T-helper 22 cell (primary cell): ENCODE measurements around the gene KDM4C.
"Not testable (repeated sequence)": the region's sequence is repeated elsewhere in the genome, so short reads cannot be mapped to it uniquely, and the experiment has no call there.

Source experiments
- DNase-seq: peaks from one replicate; pipeline ENCODE4 v3.0.0-alpha.2; 2020; ENCODE audit warnings: low read depth

KDM4C gene

GRCh38 chr9:6931913-6932312, 174.1 kb downstream of the KDM4C start:
- DNase-seq = no peak

GRCh38 chr9:6936103-6936502, 178.3 kb downstream of the KDM4C start:
- no peak for DNase-seq

GRCh38 chr9:6937209-6937608, 179.4 kb downstream of the KDM4C start:
- DNase-seq = no peak

DNA sequence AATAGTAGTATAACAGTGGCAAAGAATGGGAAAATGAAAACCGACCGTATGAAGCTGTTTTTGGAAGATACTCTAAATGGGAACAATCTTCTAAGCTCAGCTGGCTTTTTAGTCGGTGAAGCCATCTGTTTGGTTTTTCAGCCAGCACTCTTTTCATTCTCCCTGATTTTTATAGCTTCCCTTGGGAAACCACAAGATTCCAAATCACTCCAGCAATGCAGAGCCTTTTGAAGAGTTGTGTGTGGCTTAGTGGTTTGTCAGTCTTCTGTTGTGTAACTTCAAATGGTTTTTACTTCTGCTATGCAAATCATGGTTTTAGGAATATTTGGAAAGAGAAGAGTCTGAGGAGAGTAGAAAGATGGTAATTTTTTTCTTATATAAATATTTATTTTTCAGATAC, 180.7 kb downstream of the KDM4C start:
- no peak for DNase-seq

- no peak for DNase-seq
These were observed 181.1 kb downstream of the KDM4C start for GRCh38 chr9:6938873-6939272.

GRCh38 chr9:6941501-6941900, 183.7 kb downstream of the KDM4C start:
- DNase-seq = no peak

- no peak for DNase-seq
These were observed 184.6 kb downstream of the KDM4C start for GRCh38 chr9:6942406-6942805.

DNA sequence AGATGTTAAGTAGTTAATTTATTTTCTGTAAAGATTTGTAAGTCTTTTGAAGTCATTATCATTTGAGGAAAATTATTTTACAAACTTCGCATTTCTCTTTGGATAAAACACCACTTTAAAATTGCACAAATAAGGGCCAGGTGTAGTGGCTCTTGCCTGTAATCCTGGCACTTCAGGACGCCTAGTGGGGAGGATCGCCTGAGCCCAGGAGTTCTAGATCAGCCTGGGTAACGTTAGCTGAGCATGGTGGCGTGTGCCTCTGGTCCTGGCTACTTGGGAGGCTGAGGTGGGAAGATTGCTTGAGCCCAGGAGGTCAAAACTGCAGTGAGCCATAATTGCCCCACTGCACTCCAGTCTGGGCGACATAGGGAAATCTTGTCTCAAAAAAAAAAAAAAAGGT, 185.5 kb downstream of the KDM4C start:
- DNase-seq = no peak

GRCh38 chr9:6944093-6944551, 186.3 kb downstream of the KDM4C start:
- DNase-seq = no peak

- no peak for DNase-seq
These were observed 187.1 kb downstream of the KDM4C start for GRCh38 chr9:6944896-6945295.

GRCh38 chr9:6945816-6946215, 188.0 kb downstream of the KDM4C start:
- no peak for DNase-seq

DNA sequence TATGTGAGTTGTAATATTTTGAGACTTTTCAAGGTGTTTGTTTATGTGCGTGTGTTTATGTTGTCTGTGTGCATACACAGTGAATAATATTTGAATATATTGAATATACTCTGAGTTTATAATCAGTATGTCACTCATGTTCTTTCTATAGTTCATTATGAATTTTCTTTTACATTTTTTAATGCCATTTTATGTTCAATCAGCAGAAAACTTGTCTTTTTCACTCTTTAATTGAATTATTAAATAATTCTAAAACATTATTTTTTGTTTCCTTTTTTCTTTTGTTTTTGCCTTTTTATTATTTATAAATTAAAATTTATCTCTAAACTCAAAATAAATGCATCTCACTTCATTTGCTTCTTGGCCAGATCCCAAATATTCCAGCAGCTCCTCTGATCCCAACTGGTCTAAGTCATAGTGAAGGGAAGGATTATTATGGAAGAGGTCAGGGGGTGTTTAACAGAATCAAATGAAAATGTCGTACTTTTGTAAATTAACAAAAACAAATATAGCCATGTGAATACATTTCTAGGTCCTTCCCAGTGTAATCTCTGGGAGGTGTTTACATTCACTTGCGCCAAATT, 188.9 kb downstream of the KDM4C start:
- no peak for DNase-seq

GRCh38 chr9:6948921-6949320, 191.1 kb downstream of the KDM4C start:
- not testable (repeated sequence) for DNase-seq

DNA sequence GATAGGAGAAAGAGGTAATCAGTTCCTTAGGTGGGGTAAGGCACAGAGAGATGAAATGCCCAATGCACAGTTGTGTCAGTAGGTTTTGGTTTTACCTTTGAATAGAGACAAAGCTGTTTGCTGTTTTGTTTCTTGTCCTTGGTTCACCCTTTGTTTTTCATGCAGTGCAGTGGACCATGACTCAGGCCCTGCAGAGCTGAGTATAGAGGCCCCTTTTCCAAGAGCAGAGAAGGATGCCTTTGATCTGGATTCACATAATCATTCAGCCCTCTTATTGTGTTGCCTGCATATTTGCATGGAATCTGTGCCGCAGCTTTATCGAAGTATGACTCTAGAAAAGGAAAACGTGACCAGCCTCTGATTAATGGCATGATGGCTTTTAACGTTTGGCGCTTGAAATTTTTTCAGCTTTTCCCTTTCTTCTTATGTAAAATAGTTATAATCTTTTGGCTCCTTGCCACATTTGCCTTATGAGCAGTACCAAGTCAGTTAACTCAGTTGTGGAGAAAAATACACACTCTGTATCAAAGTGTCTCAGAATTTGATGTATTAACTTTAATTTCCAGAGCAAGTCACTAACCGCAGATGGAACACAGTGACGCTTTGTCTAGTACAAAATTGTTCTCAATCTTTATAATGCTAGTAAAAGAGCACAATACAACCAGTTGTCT, 197.6 kb downstream of the KDM4C start:
- no peak for DNase-seq

DNA sequence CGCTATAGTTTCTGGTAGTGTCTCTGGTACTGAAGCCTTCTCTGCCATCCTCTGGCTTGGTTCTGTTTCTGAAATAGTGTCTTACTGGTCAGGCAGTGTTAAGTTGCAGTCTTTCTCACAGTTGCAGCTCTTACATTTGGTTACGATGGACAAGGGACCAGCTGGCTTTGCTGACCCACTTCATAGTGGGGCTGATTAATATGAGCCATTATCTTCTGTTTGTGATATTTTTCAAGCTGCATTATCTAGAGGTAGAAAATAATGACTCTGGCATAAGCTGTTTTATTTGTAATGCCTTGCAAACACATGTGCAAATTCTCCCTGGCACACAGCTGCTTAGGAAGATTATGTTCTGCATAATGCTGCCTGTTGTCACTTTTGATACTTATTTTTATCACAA, 199.1 kb downstream of the KDM4C start:
- no peak for DNase-seq

DNA sequence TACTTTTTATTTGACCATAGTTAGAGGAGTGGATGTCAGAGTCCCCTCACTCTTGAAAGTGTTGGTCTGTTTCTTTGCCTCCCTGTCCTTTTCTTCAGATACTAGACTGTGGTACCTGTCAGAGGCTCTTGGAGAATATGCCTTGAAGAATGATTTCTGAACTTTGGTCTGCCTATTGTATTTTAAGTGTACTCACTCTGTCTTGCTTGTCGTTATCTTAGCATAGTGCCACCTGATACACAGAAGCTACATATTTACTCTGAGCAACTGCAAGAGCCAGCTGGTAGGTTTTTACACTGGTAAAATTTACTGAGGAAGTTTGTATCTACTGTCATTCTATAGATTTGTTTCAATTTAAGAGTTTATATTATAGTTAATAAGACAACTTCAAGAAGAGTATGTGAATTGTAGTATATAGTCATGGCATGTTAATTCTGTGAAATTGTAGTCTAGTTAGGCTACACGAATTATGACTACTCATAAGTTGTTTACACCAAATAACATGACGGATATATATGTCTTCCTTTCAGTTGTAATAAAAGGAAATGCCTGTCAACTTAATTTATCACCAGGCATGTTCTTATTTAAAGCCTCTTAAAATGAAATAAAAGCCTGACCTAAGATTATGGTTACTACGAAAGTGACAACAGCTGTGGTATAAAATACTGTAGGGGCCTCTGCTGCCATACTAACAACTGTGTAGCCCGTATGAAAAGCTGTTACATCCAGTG, 201.7 kb downstream of the KDM4C start:
- DNase-seq = no peak

- DNase-seq = no peak
These were observed 203.0 kb downstream of the KDM4C start for GRCh38 chr9:6960777-6961176.

- DNase-seq = no peak
These were observed 204.2 kb downstream of the KDM4C start for GRCh38 chr9:6961845-6962522.

GRCh38 chr9:6965566-6965965, 207.8 kb downstream of the KDM4C start:
- DNase-seq = no peak

GRCh38 chr9:6968271-6968670, 210.5 kb downstream of the KDM4C start:
- DNase-seq = no peak

- DNase-seq = no peak
These were observed 212.0 kb downstream of the KDM4C start for GRCh38 chr9:6969805-6970204.

- DNase-seq = no peak
These were observed 215.3 kb downstream of the KDM4C start for GRCh38 chr9:6973089-6973488.

GRCh38 chr9:6973762-6974161, 216.0 kb downstream of the KDM4C start:
- no peak for DNase-seq
